SHP77 treated with DMSO at 0.1 percent for 48 hours (cell line): ENCODE measurements around the gene SLC35B2.

ENCODE experiments used
- DNase-seq: peaks from one replicate; lab custom pipeline; 2025; lab: John Stamatoyannopoulos, UW

The SLC35B2 gene

GRCh38 chr6:44221961-44222335 lies 35.4 kb downstream of the SLC35B2 start:
- DNase-seq, result no peak

- peak; percentile 82 for DNase-seq
Observed at GRCh38 chr6:44221291-44221960, 35.9 kb downstream of the SLC35B2 start.

GRCh38 chr6:44220913-44221290 lies 36.4 kb downstream of the SLC35B2 start:
- DNase-seq, result no peak

- no peak for DNase-seq
Observed at GRCh38 chr6:44219815-44220784, 37.2 kb downstream of the SLC35B2 start.

GRCh38 chr6:44219053-44219814 lies 38.1 kb downstream of the SLC35B2 start:
- peak; percentile 31 for DNase-seq

GRCh38 chr6:44217332-44218143 lies 39.8 kb downstream of the SLC35B2 start:
- DNase-seq, result no peak

GRCh38 chr6:44216677-44217331 lies 40.5 kb downstream of the SLC35B2 start, which contains the start of gene MYMX:
Gene MYMX, plus strand, starts transcription at chr6:44216926. Its CDS starts 546 bp downstream, at chr6:44217472.
- no peak for DNase-seq

GRCh38 chr6:44214307-44214706 lies 43.0 kb downstream of the SLC35B2 start:
- DNase-seq, result no peak

- no peak for DNase-seq
Observed at GRCh38 chr6:44211284-44211683, 46.0 kb downstream of the SLC35B2 start.

- no peak for DNase-seq
Observed at GRCh38 chr6:44207966-44208365, 49.4 kb downstream of the SLC35B2 start.
